Ishikawa (cell line): Measurements from ENCODE around the gene ZNF283.
A peak's percentile ranks its signal among the peaks of the same experiment; 100 is the strongest.

Experiments
- CEBPB ChIP-seq: IDR thresholded peaks from 2 replicates; pipeline ENCODE4 v1.6.1; 2012
- CREB1 ChIP-seq: IDR thresholded peaks from 2 replicates; pipeline ENCODE4 v1.6.1; 2012; ENCODE audit warnings: low read depth
- EGR1 ChIP-seq: IDR thresholded peaks from 2 replicates; pipeline ENCODE4 v1.6.1; 2012
- EP300 ChIP-seq: IDR thresholded peaks from 2 replicates; pipeline ENCODE4 v1.6.1; 2012; ENCODE audit warnings: borderline replicate concordance
- FOXM1 ChIP-seq: IDR thresholded peaks from 2 replicates; pipeline ENCODE4 v1.6.1; 2012; ENCODE audit warnings: low read depth, borderline replicate concordance
- MAX ChIP-seq: IDR thresholded peaks from 2 replicates; pipeline ENCODE4 v1.6.1; 2012
- NFIC ChIP-seq: IDR thresholded peaks from 2 replicates; pipeline ENCODE4 v1.6.1; 2012
- RAD21 ChIP-seq: IDR thresholded peaks from 2 replicates; pipeline ENCODE4 v1.6.1; 2012; ENCODE audit warnings: low read depth
- REST ChIP-seq: IDR thresholded peaks from 2 replicates; pipeline ENCODE4 v1.6.1; 2012; ENCODE audit warnings: low read depth, mild to moderate bottlenecking
- TAF1 ChIP-seq: IDR thresholded peaks from 2 replicates; pipeline ENCODE4 v1.6.1; 2012; ENCODE audit warnings: low read depth, mild to moderate bottlenecking
- TCF12 ChIP-seq: IDR thresholded peaks from 2 replicates; pipeline ENCODE4 v1.6.1; 2012; ENCODE audit warnings: low read depth
- TEAD4 ChIP-seq: IDR thresholded peaks from 2 replicates; pipeline ENCODE4 v1.6.1; 2012
- USF1 ChIP-seq: IDR thresholded peaks from 2 replicates; pipeline ENCODE4 v1.6.1; 2012
- YY1 ChIP-seq: IDR thresholded peaks from 2 replicates; pipeline ENCODE4 v1.6.1; 2012; ENCODE audit warnings: low read depth
- ZBTB7A ChIP-seq: IDR thresholded peaks from 2 replicates; pipeline ENCODE4 v1.6.1; 2012; ENCODE audit warnings: low read depth

ZNF283 gene

GRCh38 chr19:43880483-43880882, 53.4 kb downstream of the ZNF283 start:
- TF ChIP-seq TEAD4 (no peak), RAD21 (no peak), CEBPB (0 out of 2 replicates have a peak, but pooled peaks have one; percentile 35), TCF12 (no peak), TAF1 (no peak)

GRCh38 chr19:43883864-43884263, 56.7 kb downstream of the ZNF283 start, which contains the start of gene ZNF404:
Gene ZNF404 (minus strand): TSS chr19:43883964.
- TF ChIP-seq CEBPB (no peak), USF1 (no peak), EGR1 (no peak), REST (no peak), CREB1 (no peak), NFIC (no peak), TAF1 (no peak), YY1 (no peak), MAX (no peak), FOXM1 (no peak), TCF12 (no peak), ZBTB7A (no peak), TEAD4 (no peak), RAD21 (no peak), EP300 (no peak)

GRCh38 chr19:43895727-43896308, 68.7 kb downstream of the ZNF283 start:
- TF ChIP-seq EP300 (no peak), CEBPB (no peak), TCF12 (no peak), CREB1 (no peak), ZBTB7A (no peak), MAX (no peak)
